GM19239 (cell line): Measurements from ENCODE around the gene DAGLA.

Experiments
- DNase-seq: peaks from one replicate; pipeline ENCODE4 v3.0.0; 2011; ENCODE audit warnings: low spot score; ENCODE audit not compliant: insufficient read length
- FAIRE-seq: peaks from 2 replicates; lab custom pipeline; 2011; peaks lifted over from hg19 to GRCh38; lab: Jason Lieb, UNC

The DAGLA gene

GRCh38 chr11:61739966-61740365 is 59.8 kb downstream of the DAGLA start:
- DNase-seq (no peak), FAIRE-seq (no peak)

GRCh38 chr11:61742391-61742790 is 62.2 kb downstream of the DAGLA start:
- DNase-seq: no peak
- no peak for FAIRE-seq

GRCh38 chr11:61743486-61744095 is 63.4 kb downstream of the DAGLA start:
- no peak for FAIRE-seq
- no peak for DNase-seq

GRCh38 chr11:61744181-61744580 is 64.0 kb downstream of the DAGLA start:
- DNase-seq (no peak), FAIRE-seq (no peak)

GRCh38 chr11:61744609-61745156 is 64.5 kb downstream of the DAGLA start:
- FAIRE-seq: no peak
- DNase-seq: no peak

- no peak for DNase-seq
Observed at GRCh38 chr11:61745781-61746441, 65.7 kb downstream of the DAGLA start.

GRCh38 chr11:61746442-61747191 is 66.4 kb downstream of the DAGLA start:
- FAIRE-seq (no peak), DNase-seq (no peak)

More at GRCh38 chr11:61745781-61746441, 65.7 kb downstream of the DAGLA start:
- FAIRE-seq: no peak

GRCh38 chr11:61747192-61747966 is 67.2 kb downstream of the DAGLA start:
- peak; percentile 82 for FAIRE-seq

GRCh38 chr11:61747967-61748285 is 67.7 kb downstream of the DAGLA start:
- DNase-seq (no peak), FAIRE-seq (no peak)

More at GRCh38 chr11:61747192-61747966, 67.2 kb downstream of the DAGLA start:
- peak; percentile 95 for DNase-seq

GRCh38 chr11:61749591-61750217 is 69.5 kb downstream of the DAGLA start:
- no peak for DNase-seq
- FAIRE-seq: no peak

GRCh38 chr11:61750631-61751273 is 70.6 kb downstream of the DAGLA start:
- DNase-seq (no peak), FAIRE-seq (no peak)

GRCh38 chr11:61751384-61751783 is 71.2 kb downstream of the DAGLA start:
- no peak for DNase-seq
- FAIRE-seq: no peak

- no peak for FAIRE-seq
Observed at GRCh38 chr11:61752117-61752924, 72.1 kb downstream of the DAGLA start, which contains the start of gene MYRF. MYRF (plus strand) TSS chr11:61752636; CDS start chr11:61752745, 109 bp downstream.

GRCh38 chr11:61752925-61753521 is 72.8 kb downstream of the DAGLA start:
- no peak for DNase-seq

More at GRCh38 chr11:61752117-61752924, 72.1 kb downstream of the DAGLA start, which contains the start of gene MYRF:
- DNase-seq: peak; percentile 72

GRCh38 chr11:61753672-61754071 is 73.5 kb downstream of the DAGLA start:
- FAIRE-seq: no peak
- no peak for DNase-seq

More at GRCh38 chr11:61752925-61753521, 72.8 kb downstream of the DAGLA start:
- no peak for FAIRE-seq

GRCh38 chr11:61754534-61755482 is 74.6 kb downstream of the DAGLA start:
- no peak for FAIRE-seq

GRCh38 chr11:61756147-61756451 is 75.9 kb downstream of the DAGLA start:
- DNase-seq (no peak), FAIRE-seq (no peak)

More at GRCh38 chr11:61754534-61755482, 74.6 kb downstream of the DAGLA start:
- DNase-seq: no peak
